NCI-H510A (cell line): Measurements from ENCODE around the gene KCNRG.
"Not testable (repeated sequence)": the region's sequence is repeated elsewhere in the genome, so short reads cannot be mapped to it uniquely, and the experiment has no call there.

Experiments used
- DNase-seq: peaks from one replicate; lab custom pipeline; 2025; lab: John Stamatoyannopoulos, UW

KCNRG gene

DNA sequence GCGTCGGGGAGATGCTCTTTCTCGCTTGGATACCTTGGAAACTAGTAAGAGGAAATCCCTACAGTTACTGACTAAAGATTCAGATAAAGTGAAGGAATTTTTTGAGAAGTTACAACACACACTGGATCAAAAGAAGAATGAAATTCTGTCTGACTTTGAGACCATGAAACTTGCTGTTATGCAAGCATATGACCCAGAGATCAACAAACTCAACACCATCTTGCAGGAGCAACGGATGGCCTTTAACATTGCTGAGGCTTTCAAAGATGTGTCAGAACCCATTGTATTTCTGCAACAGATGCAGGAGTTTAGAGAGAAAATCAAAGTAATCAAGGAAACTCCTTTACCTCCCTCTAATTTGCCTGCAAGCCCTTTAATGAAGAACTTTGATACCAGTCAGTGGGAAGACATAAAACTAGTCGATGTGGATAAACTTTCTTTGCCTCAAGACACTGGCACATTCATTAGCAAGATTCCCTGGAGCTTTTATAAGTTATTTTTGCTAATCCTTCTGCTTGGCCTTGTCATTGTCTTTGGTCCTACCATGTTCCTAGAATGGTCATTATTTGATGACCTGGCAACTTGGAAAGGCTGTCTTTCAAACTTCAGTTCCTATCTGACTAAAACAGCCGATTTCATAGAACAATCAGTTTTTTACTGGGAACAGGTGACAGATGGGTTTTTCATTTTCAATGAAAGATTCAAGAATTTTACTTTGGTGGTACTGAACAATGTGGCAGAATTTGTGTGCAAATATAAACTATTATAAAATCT is 2.7 kb upstream of the KCNRG start:
- DNase-seq: no peak

DNA sequence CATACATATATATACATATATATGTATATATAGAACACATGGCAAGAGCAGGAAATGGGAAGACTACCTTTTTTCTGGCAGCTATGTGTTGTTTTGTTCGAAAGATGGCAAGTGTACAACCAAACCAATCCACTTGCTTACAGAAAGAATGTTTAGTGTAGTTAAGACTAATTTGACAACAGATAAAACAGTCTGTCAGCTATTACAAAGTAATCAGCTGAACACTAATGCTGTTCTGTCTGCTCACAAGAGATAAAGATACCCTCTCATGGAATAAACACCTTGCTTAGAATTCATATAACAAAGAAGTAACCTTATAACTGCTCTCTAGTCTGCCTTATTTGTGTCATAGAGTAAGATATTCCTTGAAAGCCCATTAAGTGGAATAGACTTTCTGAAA is 858 bp upstream of the KCNRG start:
- no peak for DNase-seq

DNA sequence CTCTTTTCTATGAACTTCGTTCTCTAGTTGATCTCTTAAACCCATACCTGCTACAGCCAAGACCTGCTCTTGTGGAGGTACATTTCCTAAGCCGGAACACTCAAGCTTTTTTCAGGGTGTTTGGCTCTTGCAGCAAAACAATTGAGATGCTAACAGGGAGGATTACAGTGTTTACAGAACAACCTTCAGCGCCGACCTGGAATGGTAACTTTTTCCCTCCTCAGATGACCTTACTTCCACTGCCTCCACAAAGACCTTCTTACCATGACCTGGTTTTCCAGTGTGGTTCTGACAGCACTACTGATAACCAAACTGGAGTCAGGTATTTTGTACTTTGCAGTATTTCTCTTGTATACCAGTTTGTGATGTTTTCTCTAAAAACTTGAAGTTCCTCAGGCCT is 506 bp downstream of the KCNRG start:
- no peak for DNase-seq

DNA sequence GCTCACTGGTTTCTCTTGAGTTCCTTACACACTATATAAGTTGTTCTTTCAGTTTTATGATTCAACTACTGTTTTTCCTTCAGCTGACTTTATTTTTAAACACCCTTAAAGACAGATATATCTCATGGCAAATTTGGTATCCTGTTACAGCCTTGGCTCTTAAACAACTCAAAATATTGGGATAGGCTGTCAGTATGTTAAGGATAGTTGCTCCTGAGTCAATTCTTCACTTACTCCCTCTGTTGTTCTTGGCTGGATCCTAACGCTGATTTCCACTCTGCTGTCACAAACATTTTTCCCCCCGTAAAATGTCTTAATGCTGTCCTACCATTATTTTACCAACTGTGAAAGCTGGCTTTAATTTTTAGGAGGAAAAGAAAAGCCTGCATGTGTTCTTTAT is 1.2 kb downstream of the KCNRG start:
- no peak for DNase-seq

DNA sequence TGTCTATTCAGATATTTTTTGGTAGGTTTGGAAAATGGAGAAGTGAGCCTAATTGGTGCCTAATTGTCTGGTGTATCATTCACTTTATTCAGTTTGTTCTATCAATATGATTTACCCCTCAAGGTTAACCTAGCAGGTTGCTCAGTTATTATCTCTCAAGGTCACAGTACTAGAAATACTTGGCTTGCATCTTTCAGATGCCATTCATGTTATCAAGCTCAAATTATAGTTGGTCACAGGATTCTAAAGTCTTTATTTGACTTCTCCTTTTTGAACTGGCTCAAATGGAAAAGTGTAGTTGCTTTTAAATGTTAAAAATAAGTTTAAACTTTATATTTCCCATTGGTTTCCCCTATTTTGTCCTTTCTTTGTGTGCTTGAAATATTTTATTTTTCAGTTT is 2.6 kb downstream of the KCNRG start:
- no peak for DNase-seq

DNA sequence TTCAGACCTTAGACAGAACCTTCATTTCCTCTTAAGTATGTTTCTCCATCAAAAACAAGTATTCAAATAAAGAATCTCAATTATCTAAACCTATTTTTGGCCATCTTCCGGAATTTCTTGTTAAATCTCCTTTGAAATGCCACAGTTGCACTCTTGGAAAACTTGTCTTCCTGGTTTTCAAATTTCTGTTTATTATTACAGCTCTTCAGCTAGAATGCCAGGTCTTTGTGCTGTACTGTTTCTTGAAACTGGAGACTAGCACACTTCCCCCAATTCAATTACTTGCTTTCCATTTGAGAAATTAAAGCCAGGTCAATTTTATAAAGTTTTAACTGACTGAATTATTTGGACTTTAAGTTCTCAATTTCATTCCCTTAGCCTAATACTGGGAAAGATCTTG is 10.2 kb downstream of the KCNRG start:
- DNase-seq: no peak

DNA sequence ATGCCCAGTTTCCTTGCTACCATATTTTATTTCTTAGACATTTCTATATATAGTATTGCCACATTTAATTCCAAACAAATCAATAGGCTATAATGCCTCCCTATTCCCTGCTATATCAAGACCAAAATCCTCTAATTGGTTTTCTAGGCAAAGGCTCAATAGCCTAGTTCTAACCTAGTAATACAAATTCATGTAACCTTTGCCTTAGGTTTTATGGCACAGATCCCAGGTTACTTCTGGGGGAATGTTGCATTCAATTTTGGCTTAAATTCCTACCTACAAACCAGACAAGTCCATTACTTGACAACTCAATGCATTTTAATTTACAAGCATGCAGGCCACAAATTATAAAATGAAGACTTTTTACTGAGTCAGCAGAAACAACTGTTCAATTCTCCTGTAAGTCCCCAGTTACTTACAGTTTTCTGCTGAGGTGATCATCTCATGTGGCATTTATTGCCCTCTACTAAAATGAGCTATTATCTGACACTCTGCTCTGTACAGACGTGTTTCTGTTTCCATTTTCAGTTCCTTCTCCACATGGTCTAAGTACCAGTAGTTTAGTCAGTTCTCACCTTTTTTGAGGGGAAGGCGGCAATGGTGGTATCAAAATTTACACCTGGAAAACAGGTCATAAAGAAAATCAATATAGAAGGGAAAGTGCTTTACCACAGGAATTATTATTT is 11.7 kb downstream of the KCNRG start:
- DNase-seq: no peak

DNA sequence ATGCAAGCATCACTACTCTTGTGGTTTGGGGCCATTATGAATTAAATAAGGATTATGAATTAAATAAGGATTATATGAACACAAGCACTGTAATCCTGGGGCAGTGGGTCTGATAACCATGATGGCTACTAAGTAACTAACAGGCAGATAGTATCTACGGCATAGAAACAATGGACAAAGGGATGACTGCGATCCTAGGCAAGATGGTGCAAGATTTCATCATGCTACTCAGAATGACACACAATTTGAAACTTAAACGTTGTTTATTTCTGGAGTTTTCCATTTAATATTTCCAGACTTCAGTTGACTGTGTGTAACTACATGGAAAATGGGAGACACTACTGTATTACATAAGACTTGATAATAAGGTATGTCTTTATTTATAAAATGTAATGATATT is 15.1 kb downstream of the KCNRG start:
- no peak for DNase-seq

DNA sequence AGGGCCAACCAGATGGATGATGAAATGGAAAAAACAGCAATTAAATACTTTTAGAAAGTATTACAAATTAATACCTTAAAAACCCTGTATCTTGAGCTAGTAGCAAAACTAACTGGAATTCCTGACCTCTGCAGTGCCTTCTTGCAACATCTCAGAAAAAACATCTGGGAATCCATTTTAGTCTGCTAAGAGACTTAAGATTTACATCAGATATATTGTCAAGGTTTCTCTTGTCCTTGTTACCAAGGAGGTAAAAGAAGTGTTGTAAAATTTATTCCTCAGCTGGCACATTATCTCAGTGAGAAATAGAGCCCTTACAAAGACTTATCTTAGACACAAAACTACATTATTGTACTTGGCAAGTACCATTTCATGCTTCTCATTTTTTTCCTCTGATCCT is 18.5 kb downstream of the KCNRG start:
- no peak for DNase-seq

DNA sequence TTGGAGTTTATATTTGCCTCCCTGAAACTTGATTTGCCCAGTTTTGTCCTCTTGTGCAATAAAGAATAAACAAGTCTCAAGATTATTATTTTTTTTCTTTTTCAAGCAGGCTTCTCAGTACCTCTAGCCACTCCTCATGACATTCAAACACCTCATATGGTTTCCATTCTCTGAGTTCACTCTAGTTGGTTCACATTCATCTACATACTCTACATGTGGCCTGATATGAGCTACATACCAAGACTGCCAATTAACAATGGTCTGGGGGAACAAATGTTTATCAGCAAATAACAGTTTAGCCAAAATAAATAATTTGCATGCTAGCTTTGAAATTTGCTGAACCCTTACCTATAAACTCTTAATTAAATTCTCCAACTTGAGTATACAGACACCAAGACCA is 22.5 kb downstream of the KCNRG start:
- DNase-seq: no peak

DNA sequence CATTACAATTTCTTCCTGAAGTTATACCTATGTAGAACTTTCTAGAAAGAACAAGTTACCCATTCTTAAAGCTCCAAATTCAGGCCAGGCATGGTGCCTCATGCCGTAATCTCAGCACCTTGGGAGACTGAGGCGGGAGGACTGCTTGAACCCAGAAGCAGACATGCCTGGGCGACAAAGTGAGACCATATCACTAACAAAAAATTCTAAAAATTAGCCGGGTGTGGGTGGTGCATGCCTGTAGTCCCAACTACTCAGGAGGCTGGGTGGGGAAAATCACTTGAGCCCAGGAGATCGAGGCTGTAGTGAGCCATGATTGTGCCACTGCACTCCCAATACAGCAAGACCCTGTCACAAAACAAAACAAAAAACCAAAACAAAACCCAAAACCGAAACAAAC is 23.0 kb downstream of the KCNRG start:
- DNase-seq: no peak

DNA sequence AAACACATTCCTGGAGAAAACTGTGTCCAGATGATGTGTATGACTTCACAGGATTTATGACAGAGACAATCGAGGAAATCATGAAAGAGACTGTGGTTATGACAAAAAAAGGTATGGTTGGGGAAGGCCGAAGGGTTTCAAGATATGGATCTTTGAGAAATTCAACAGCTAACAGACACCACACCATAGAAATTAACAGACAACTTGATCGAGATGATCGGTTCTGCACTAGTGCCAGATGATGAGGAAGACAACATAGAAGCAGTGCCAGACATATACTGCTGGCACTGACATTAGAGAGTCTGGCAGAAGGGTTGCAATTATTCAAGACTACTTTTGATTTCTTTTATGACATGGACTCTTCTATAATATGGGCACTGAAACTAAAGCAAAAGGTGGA is 37.2 kb downstream of the KCNRG start:
- DNase-seq: no peak

DNA sequence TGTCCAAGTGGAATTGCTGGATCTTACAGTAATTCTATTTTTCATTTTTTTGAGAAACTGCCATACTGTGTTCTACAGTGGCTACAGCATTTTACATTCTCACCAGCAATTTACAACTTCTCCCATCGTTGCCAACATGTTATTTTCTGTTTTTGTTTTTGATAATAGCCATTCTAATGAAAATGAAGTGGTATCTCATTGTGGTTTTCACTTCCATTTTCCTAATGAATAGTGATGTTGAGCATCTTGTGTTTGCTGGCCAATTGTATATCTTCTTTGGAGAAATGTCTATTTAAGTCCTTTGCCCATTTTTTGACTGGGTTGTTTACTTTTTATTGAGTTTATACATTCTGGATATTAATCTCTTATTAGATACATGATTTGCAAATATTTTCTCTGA is 38.6 kb downstream of the KCNRG start:
- no peak for DNase-seq

DNA sequence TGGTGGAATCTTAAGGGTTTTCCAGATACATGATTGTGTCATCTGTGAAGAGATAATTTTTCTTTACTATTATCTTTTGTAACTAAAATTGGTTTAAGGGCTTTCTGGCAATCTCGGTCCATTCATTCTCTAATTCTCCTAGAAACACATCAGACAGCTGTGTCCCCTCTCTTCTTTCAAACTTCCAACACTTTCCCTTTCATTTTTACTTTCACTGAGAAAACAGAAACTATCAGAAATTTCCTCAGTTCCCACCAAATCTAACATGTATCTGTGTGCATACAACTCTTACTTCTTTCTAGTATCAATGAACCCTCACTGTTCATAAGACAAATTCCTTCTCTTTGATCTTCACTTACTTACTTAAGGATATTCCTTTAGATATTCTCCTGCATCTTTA is 40.2 kb downstream of the KCNRG start:
- no peak for DNase-seq

DNA sequence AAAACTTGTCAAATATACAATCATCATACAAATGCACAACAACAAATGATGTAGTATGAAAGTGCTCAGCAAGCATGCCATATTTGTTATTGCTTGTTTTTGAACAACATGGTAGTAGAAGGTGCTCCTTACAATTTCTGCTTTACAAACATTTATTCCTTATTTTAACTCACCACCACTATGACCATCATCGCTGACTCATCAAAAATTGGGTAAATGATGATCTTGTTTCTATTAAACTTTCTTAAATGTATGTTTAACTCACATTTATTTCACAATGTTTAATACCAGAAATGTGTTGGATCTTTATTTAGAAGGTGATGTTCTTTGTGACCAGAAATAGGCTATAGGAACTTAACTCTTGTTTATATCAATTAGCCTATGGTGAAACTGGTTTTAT is 45.5 kb downstream of the KCNRG start:
- no peak for DNase-seq

DNA sequence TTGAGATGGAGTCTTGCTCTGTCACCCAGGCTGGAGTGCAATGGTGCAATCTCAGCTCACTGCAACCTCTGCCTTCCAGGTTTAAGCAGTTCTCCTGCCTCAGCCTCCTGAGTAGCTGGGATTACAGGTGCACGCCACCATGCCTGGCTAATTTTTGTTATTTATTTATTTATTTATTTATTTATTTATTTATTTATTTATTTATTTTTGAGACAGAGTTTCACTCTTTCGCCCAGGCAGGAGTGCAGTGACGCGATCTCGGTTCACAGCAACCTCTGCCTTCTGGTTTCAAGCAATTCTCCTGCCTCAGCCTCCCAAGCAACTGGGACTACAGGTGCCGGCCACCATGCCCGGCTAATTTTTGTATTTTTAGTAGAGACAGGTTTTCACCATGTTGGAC is 47.1 kb downstream of the KCNRG start:
- DNase-seq: not testable (repeated sequence)

DNA sequence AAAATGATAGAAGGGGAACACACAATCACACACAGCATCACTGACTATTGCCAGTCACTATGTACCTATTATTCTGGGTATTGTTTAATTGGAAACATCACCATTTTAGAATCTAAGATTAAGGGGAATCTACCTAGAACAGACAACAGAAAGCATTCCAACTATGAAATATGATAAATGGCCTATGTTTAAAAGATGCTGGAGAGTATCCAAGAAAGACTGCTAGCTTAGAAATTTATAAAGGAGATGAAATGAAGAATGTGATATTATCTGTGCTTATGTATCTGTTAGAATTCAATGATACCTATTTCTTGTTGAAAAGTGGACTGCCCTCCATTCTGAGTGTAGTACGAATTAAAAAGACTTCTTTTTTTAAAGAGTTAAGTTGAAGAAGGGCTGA is 50.5 kb downstream of the KCNRG start:
- no peak for DNase-seq

DNA sequence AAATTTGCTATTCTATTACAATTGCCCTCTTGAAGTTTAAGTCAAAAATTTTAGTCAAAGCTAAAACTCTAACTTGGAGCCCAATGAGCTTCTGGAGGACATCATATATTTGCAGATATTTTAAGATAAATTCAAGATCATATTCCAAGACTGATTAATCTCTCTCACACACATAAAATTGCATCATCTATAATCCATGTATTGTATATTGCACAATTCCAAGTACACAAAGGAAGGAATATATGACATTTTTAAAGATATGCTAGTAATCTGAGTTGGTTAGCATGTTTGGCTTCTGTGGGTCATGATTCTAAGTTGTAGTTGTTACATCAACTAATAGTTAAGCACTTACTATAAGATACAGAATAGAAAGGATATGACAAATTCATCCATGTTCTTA is 53.3 kb downstream of the KCNRG start:
- DNase-seq: no peak

DNA sequence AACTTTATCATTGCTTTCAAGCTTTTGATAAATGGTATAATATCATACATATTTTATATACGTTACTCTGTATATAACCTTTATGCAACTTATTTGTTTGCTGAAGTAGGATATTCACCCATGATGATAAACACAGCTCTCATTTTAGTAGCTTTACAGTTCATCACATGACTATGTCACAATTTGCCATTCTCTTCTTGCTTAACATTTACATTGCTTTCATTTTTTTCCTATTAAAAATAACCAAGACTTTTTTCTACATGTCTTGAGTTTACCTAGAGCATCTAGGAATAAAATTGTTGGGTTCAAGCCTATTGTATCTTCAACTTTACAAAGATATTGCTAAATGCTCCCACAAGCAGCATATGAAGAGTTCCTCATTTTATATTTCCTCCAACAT is 54.0 kb downstream of the KCNRG start:
- no peak for DNase-seq

DNA sequence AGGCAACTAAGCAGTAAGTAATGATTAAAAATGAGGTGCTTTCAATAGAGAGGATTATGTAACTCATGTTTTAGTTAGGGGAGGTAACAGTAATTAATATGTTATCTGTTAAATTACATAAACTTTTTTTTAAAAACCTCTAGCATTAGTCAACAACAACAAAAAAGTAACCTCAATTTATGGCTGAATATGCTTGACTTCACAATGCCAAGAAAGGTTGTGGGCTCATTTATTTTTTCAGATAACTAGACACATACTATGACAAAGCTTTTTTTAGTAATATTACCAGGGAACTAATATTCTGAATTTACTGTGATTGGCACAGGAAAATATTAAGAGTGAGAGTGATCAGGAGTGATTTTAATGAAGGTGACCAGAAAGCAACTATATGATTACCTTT is 54.9 kb downstream of the KCNRG start:
- DNase-seq: no peak
